ENCODE data around the gene MFRP. TPM values are rescaled to one million over a fixed set of nuclear protein-coding genes. Genes with fewer than 3 reads are reported as not detected.

The MFRP gene
- total RNA-seq, 4 donors from 2014 or later: not detected

DNA sequence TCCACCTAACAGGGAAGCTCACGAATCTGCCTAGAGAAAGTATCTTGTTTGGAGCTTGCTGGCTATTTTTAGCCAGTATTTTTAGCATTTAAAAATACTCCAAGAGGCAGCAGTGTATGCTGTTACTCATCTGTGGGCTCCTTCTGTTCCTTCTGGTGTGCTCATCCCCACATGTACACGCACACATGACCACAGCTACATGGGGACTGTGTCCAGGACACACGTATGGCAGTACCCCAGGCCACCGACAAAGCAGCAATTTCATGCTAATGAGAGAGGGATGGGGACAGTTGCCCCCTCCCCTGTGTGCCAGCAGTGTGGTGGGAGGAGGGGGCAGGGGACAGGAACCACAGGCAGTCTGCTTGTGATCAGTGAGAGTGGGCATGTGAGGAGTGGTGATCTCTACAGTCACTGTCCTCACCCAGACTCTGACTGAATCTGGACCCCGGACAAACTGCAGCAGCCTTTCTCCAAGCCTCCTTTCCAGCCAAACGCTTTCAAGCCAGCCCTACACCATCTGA is 18.6 kb upstream of the MFRP start:
- H3K27ac ChIP-seq: peak overlapping the region; percentile 66 to 95 (median 90)
- no peak for DNase-seq
- peak overlapping the region in 1 of 4 donors; percentile 76 for H3K4me3 ChIP-seq
- peaks cover 0 to 41% (median 0%) of the 10 kb centered on the region in 4 donors for H3K27me3 ChIP-seq
- H3K4me1 ChIP-seq: peaks cover 63 to 100% (median 77%) of the 10 kb centered on the region in 3 donors
- WGBS, 2 donors: 66 to 80% methylated on average over 6 of the region's 6 CpGs
- H3K36me3 ChIP-seq: peaks cover 0 to under 1% (median 0%) of the 10 kb centered on the region in 3 donors
- no peaks in the 10 kb centered on the region for H3K9me3 ChIP-seq
- no peak for TF ChIP-seq POLR2A (IDR thresholded peaks at IDR 0.05)
- no peak for TF ChIP-seq CTCF (IDR thresholded peaks at IDR 0.05)
- intact Hi-C loops (cut with DNase I): no loop called here

DNA sequence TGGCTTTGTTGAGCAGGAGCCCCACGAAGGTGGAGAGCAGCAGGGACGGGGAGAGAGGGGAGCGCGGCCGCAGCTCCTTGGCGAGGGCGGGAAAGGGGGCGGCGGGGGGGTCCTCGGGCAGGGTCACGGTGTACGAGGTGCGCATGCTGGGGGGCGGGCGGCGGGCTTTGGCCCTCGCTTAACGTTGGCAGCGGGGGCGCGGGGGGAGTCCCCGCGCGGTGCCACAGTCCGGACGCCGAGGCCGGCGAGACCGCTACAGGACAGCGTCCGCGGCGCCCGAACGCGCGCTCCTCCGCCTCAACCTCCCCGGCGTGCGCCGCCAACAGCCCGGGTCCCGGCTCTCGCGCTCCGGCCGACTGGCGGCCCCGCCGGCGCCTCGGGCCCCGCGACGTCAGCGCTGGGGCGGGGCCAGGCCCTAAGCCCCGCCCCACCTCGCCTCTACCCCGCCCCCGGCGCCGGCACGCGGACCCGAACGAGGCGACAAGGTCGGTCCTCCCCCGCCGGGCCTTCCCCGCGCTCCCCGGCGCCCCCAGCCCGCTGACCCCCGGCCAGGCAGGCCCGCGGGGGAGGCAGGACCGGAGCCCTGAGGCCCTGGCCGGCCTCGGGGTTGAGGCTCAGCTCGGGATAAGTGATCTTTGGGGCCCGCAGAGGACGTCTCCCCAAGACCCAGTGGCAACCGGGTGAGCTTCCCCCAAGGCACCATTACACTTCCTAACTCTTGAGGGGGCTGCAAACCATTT is 17.5 kb upstream of the MFRP start:
- no peak for TF ChIP-seq CTCF (IDR thresholded peaks at IDR 0.05)
- peak in 2 of 4 donors; percentile 59 for TF ChIP-seq POLR2A (IDR thresholded peaks at IDR 0.05)
- H3K27me3 ChIP-seq: peaks cover 0 to 41% (median 0%) of the 10 kb centered on the region in 4 donors
- intact Hi-C loops (cut with DNase I): no loop called here
- no CpG with 5 or more reads among the region's 88 CpGs for WGBS, 2 donors
- H3K4me1 ChIP-seq: peaks cover 53 to 97% (median 66%) of the 10 kb centered on the region in 3 donors
- DNase-seq: no peak
- H3K36me3 ChIP-seq: peaks cover 0 to 11% (median 0%) of the 10 kb centered on the region in 3 donors
- peak overlapping the region; percentile 36 to 76 (median 60) for H3K4me3 ChIP-seq
- peak overlapping the region; percentile 66 to 95 (median 90) for H3K27ac ChIP-seq
- H3K9me3 ChIP-seq: no peaks in the 10 kb centered on the region

GRCh38 chr11:119363081-119363850 is 16.8 kb upstream of the MFRP start:
- Histone ChIP-seq H3K4me3 (peak overlapping the region; percentile 36 to 76 (median 60)), H3K36me3 (peaks cover 0 to 19% (median 0%) of the 10 kb centered on the region in 3 donors), H3K4me1 (peaks cover 48 to 89% (median 59%) of the 10 kb centered on the region in 3 donors), H3K27me3 (peaks cover 0 to 36% (median 0%) of the 10 kb centered on the region in 4 donors), H3K27ac (peak overlapping the region; percentile 66 to 95 (median 90)), H3K9me3 (no peaks in the 10 kb centered on the region)
- no peak for DNase-seq
- 30 to 44% methylated on average over 2 to 9 of the region's 44 CpGs for WGBS, 2 donors
- intact Hi-C loops (cut with DNase I): no loop called here
- no peak for TF ChIP-seq POLR2A (IDR thresholded peaks at IDR 0.05)

DNA sequence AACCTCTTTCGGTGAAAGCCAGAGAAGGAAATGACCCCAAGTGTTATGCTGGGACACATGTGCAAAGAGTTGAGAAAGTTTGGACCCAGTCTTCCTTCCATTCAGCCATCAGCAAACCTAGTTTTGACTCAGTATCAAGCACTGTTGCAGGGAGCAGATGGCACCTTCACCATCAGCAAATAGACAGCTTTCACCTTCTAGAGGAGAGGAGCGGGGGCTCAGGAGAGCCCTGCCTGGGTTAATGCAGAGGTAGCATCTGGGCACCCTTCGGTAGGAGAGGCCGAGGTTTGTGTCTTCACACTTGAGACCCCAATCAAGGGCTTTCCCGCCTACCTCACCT is 16.2 kb upstream of the MFRP start:
- Histone ChIP-seq H3K9me3 (no peaks in the 10 kb centered on the region), H3K36me3 (peaks cover 0 to 24% (median 0%) of the 10 kb centered on the region in 3 donors), H3K4me3 (peak overlapping the region; percentile 36 to 76 (median 60)), H3K4me1 (peaks cover 42 to 84% (median 53%) of the 10 kb centered on the region in 3 donors), H3K27me3 (peaks cover 0 to 34% (median 0%) of the 10 kb centered on the region in 4 donors), H3K27ac (peak overlapping the region; percentile 66 to 95 (median 90))
- 82 to 94% methylated on average over 2 to 4 of the region's 5 CpGs for WGBS, 2 donors
- DNase-seq: no peak
- TF ChIP-seq CTCF (IDR thresholded peaks at IDR 0.05): no peak
- TF ChIP-seq POLR2A (IDR thresholded peaks at IDR 0.05): no peak
- intact Hi-C loops (cut with DNase I): no loop called here

- TF ChIP-seq POLR2A (IDR thresholded peaks at IDR 0.05): no peak
- no peak for TF ChIP-seq CTCF (IDR thresholded peaks at IDR 0.05)
- Histone ChIP-seq H3K4me1 (peaks cover 36 to 80% (median 48%) of the 10 kb centered on the region in 3 donors), H3K27ac (peak overlapping the region; percentile 66 to 95 (median 90)), H3K27me3 (peaks cover 0 to 30% (median 0%) of the 10 kb centered on the region in 4 donors), H3K36me3 (peaks cover 0 to 30% (median 0%) of the 10 kb centered on the region in 3 donors), H3K9me3 (no peaks in the 10 kb centered on the region), H3K4me3 (peak overlapping the region in 3 of 4 donors; percentile 52 to 76 (median 67))
- DNase-seq: no peak
- intact Hi-C loops (cut with DNase I): no loop called here
- 59 to 67% methylated on average over 9 to 10 of the region's 11 CpGs for WGBS, 2 donors
Observed at GRCh38 chr11:119361941-119362725, 15.6 kb upstream of the MFRP start.

Measured in esophagus squamous epithelium (tissue), 5 donors.